ENCODE measurements around the gene UCKL1. TPM values are rescaled to one million over a fixed set of nuclear protein-coding genes. Genes with fewer than 3 reads are reported as not detected.

UCKL1 gene
- total RNA-seq, 1 donor from 2014 or later, result 33.4 TPM

GRCh38 chr20:63941282-63942081 is 14.7 kb downstream of the UCKL1 start:
- Mint-ChIP-seq H3K27ac (ENCODE audit: unreplicated experiment) (no peak overlapping the region), H3K36me3 (ENCODE audit: low read depth, unreplicated experiment) (peaks cover 4% of the 10 kb centered on the region), H3K9me3 (ENCODE audit: unreplicated experiment) (no peaks in the 10 kb centered on the region), H3K4me1 (ENCODE audit: low read depth, unreplicated experiment) (peaks cover 3% of the 10 kb centered on the region), H3K4me3 (ENCODE audit: unreplicated experiment) (peak overlapping the region; percentile 54), H3K27me3 (ENCODE audit: low read depth, unreplicated experiment) (no peaks in the 10 kb centered on the region)
- Histone ChIP-seq H3K9ac (ENCODE audit: low read length) (no peak overlapping the region), H3K79me2 (ENCODE audit: insufficient read depth, low read length) (peaks cover 20% of the 10 kb centered on the region), H3K4me1 (ENCODE audit: insufficient read depth, low read length) (no peaks in the 10 kb centered on the region), H3K4me3 (ENCODE audit: insufficient read depth, low read depth, low read length) (no peak overlapping the region), H3K27me3 (ENCODE audit: insufficient read depth, low read length) (no peaks in the 10 kb centered on the region), H3K27ac (ENCODE audit: low read depth, low read length) (no peak overlapping the region), H3K36me3 (ENCODE audit: insufficient read depth, low read length) (peaks cover 3% of the 10 kb centered on the region), H2AFZ (ENCODE audit: low read depth, low read length) (no peak overlapping the region), H3K9me3 (ENCODE audit: insufficient read depth, low read depth, low read length) (no peaks in the 10 kb centered on the region), H3K4me2 (ENCODE audit: low read length) (no peak overlapping the region), H4K20me1 (ENCODE audit: insufficient read depth, low read length) (peaks cover 73% of the 10 kb centered on the region)
- TF ChIP-seq CTCF (IDR thresholded peaks at IDR 0.05; ENCODE audit: insufficient read depth, low read depth, low read length) (no peak), EZH2 (IDR thresholded peaks at IDR 0.05; ENCODE audit: insufficient read depth, low read length) (no peak)
- FAIRE-seq (no peak), DNase-seq (ENCODE audit: low read depth) (no peak)

- Histone ChIP-seq H3K79me2 (ENCODE audit: insufficient read depth, low read length) (peaks cover 19% of the 10 kb centered on the region), H4K20me1 (ENCODE audit: insufficient read depth, low read length) (peaks cover 73% of the 10 kb centered on the region), H3K9ac (ENCODE audit: low read length) (no peak overlapping the region), H3K4me1 (ENCODE audit: insufficient read depth, low read length) (no peaks in the 10 kb centered on the region), H3K27ac (ENCODE audit: low read depth, low read length) (no peak overlapping the region), H3K9me3 (ENCODE audit: insufficient read depth, low read depth, low read length) (no peaks in the 10 kb centered on the region), H3K27me3 (ENCODE audit: insufficient read depth, low read length) (no peaks in the 10 kb centered on the region), H3K4me2 (ENCODE audit: low read length) (no peak overlapping the region), H2AFZ (ENCODE audit: low read depth, low read length) (no peak overlapping the region), H3K4me3 (ENCODE audit: insufficient read depth, low read depth, low read length) (no peak overlapping the region), H3K36me3 (ENCODE audit: insufficient read depth, low read length) (peaks cover 3% of the 10 kb centered on the region)
- DNase-seq (ENCODE audit: low read depth) (no peak), FAIRE-seq (no peak)
- Mint-ChIP-seq H3K27ac (ENCODE audit: unreplicated experiment) (no peak overlapping the region), H3K4me1 (ENCODE audit: low read depth, unreplicated experiment) (peaks cover 3% of the 10 kb centered on the region), H3K9me3 (ENCODE audit: unreplicated experiment) (no peaks in the 10 kb centered on the region), H3K27me3 (ENCODE audit: low read depth, unreplicated experiment) (no peaks in the 10 kb centered on the region), H3K36me3 (ENCODE audit: low read depth, unreplicated experiment) (peaks cover 8% of the 10 kb centered on the region), H3K4me3 (ENCODE audit: unreplicated experiment) (peak overlapping the region; percentile 54)
- TF ChIP-seq EZH2 (IDR thresholded peaks at IDR 0.05; ENCODE audit: insufficient read depth, low read length), result no peak
- no peak for TF ChIP-seq CTCF (IDR thresholded peaks at IDR 0.05; ENCODE audit: insufficient read depth, low read depth, low read length)
Measured at GRCh38 chr20:63940472-63941266, 15.5 kb downstream of the UCKL1 start.

Measured in astrocyte (in vitro differentiated cells and primary cell).